GM20000 (cell line): Measurements from ENCODE around the gene ST7.
A peak's percentile ranks its signal among the peaks of the same experiment; 100 is the strongest.
"Not testable (repeated sequence)": the region's sequence is repeated elsewhere in the genome, so short reads cannot be mapped to it uniquely, and the experiment has no call there.

Source experiments
- DNase-seq: peaks from one replicate; pipeline ENCODE4 v3.0.0; 2012; ENCODE audit warnings: low spot score
- TF ChIP-seq, protein P1 (sequence below): IDR thresholded peaks from 2 replicates; pipeline ENCODE4 v1.5.1; 2012; ENCODE audit warnings: mild to moderate bottlenecking, control low read depth; ENCODE audit errors: extremely low read depth, missing control alignments

ST7 gene

GRCh38 chr7:117230276-117231046 lies 277.2 kb downstream of the ST7 start:
- peak; percentile 26 for DNase-seq
- TF ChIP-seq, protein P1, sequence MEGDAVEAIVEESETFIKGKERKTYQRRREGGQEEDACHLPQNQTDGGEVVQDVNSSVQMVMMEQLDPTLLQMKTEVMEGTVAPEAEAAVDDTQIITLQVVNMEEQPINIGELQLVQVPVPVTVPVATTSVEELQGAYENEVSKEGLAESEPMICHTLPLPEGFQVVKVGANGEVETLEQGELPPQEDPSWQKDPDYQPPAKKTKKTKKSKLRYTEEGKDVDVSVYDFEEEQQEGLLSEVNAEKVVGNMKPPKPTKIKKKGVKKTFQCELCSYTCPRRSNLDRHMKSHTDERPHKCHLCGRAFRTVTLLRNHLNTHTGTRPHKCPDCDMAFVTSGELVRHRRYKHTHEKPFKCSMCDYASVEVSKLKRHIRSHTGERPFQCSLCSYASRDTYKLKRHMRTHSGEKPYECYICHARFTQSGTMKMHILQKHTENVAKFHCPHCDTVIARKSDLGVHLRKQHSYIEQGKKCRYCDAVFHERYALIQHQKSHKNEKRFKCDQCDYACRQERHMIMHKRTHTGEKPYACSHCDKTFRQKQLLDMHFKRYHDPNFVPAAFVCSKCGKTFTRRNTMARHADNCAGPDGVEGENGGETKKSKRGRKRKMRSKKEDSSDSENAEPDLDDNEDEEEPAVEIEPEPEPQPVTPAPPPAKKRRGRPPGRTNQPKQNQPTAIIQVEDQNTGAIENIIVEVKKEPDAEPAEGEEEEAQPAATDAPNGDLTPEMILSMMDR: no peak

DNA sequence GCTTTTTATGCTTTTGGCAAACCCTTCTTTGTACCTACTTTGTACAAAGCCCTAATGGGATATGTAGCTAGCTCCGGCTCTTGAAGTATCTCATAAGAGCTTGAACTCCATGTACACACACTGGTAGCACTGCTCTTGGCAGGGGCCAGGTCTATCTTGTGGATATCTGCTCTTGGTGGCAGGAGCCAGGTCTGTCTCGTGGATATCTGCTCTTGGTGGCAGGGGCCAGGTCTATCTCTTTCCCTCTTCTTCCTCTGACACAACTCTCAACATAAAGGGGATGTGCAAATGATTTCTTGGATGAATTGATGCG lies 277.7 kb downstream of the ST7 start:
- no peak for DNase-seq
- TF ChIP-seq, protein P1: no peak

GRCh38 chr7:117237646-117238045 lies 284.3 kb downstream of the ST7 start:
- TF ChIP-seq, protein P1: no peak
- DNase-seq: no peak

GRCh38 chr7:117238472-117238871 lies 285.2 kb downstream of the ST7 start:
- DNase-seq: no peak
- TF ChIP-seq, protein P1: no peak

- no peak for DNase-seq
- TF ChIP-seq, protein P1: no peak
Measured at GRCh38 chr7:117238937-117239336, 285.6 kb downstream of the ST7 start.

DNA sequence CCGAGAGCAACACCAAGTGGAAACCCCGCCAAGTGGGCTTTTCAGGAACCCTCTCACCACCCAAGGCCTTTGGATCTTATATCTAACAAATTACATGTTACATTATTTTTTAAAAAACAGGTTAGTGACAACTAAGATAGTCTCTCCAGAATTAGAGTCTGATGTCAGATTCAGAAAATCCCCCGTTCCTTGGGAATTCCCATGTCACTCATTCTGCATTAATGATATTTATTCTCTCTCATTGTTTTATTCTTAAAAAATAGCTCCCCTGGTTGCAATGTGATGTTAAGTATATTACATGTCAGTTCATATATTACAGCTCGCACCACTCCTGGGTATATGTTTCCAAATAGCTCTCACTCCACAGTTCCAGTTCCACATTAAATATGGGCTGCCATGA lies 287.8 kb downstream of the ST7 start:
- no peak for DNase-seq
- TF ChIP-seq, protein P1: no peak

DNA sequence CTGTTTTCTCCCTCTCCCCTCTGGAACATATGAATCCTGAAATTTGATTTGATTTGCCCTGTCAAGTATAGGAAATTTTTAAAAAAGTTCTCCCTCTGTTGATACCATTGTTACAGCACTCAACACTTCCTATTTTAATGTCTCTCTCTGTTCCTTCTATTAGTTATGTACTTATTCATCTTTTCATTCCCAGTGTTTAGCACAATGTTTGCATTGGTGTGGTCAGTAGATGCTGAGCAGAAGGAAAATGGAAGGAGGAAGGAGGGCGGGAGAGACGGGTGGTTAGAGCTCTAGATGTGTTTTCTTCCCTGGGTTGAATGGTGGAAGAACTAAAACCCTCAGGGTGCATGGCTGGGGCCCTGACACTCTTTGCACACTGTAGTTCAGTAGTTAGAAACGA lies 290.1 kb downstream of the ST7 start:
- TF ChIP-seq, protein P1: no peak
- no peak for DNase-seq

DNA sequence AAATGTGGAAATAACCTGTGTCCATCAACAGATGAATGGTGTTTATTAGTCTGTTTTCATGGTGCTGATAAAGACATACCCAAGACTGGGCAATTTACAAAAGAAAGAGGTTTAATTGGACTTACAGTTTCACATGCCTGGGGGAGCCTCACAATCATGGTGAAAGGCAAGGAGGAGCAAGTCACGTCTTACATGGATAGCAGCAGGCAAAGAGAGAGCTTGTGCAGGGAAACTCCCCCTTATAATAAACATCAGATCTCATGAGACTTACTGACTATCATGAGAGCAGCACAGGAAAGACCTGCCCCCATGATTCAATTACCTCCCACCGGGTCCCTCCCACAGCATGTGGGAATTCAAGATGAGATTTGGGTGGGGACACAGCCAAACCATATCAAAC lies 292.4 kb downstream of the ST7 start:
- DNase-seq: not testable (repeated sequence)
